Thoracic aorta (tissue), 2 donors: ENCODE data around the gene MRPL36. TPM values are rescaled to one million over a fixed set of nuclear protein-coding genes. Genes with fewer than 3 reads are reported as not detected.

Experiments used
- ATAC-seq: fragments of 150-250 bp; one replicate; pipeline ENCODE4 v1.8.0; 2017; ENCODE audit warnings: low read depth; ENCODE audit not compliant: insufficient number of reproducible peaks, low FRiP score
- DNase-seq: peaks from one replicate; pipeline ENCODE4 v3.0.0-alpha.2; 2020; ENCODE audit warnings: low spot score
- H3K27ac ChIP-seq, 2 donors: fragments of 200-600 bp; sonication (generic); 1 replicate in 1 of 2; 2 replicates in 1 of 2; pipeline ENCODE4 v1.5.1; 2016; ENCODE audit warnings: mild to moderate bottlenecking in 2 of 2, moderate library complexity in 2 of 2
- H3K27me3 ChIP-seq: fragments of 200-600 bp; sonication (generic); replicated peaks from 2 replicates; pipeline ENCODE4 v1.6.0; 2016; ENCODE audit warnings: mild to moderate bottlenecking; ENCODE audit not compliant: insufficient read depth
- H3K36me3 ChIP-seq: fragments of 200-600 bp; sonication (generic); one replicate; pipeline ENCODE4 v1.5.1; 2016
- H3K4me1 ChIP-seq, 2 donors: fragments of 200-600 bp; sonication (generic); 1 replicate in 1 of 2; 2 replicates in 1 of 2; pipeline versions ENCODE4 v1.5.1 to v1.6.0; 2016; ENCODE audit warnings: low read depth in 2 of 2, mild to moderate bottlenecking in 1 of 2; ENCODE audit not compliant: control insufficient read depth in 1 of 2
- H3K4me3 ChIP-seq: fragments of 200-600 bp; sonication (generic); 2 replicates; pipeline ENCODE4 v1.5.1; 2016; ENCODE audit warnings: mild to moderate bottlenecking
- H3K9me3 ChIP-seq: fragments of 200-600 bp; sonication (generic); 2 replicates; pipeline ENCODE4 v1.5.1; 2016
- CTCF ChIP-seq: fragments of 200-600 bp; sonication (generic); IDR thresholded peaks from one replicate; pipeline ENCODE4 v1.5.1; 2019; ENCODE audit warnings: antibody characterized with exemption
- total RNA-seq, 2 donors: library from RNA; depleted of rRNA; stranded (reverse); fragments of >200 nt; gene quantifications; one replicate each; pipeline versions ENCODE4 v1.1.0 to v1.2.3, GENCODE V29; 2016

The MRPL36 gene
- total RNA-seq, 2 donors from 2014 or later = 26.2 to 26.9 TPM

- DNase-seq = no peak
- Histone ChIP-seq H3K27ac (no peak overlapping the region), H3K36me3 (peaks cover 48% of the 10 kb centered on the region)
Observed at GRCh38 chr5:1808439-1808838, 8.8 kb upstream of the MRPL36 start.

GRCh38 chr5:1807451-1808185 lies 8.0 kb upstream of the MRPL36 start:
- H3K27me3 ChIP-seq = no peaks in the 10 kb centered on the region
- no peak for DNase-seq
- peaks cover 48% of the 10 kb centered on the region for H3K36me3 ChIP-seq
- no peak for ATAC-seq
- no peak for TF ChIP-seq CTCF
- H3K4me3 ChIP-seq = no peak overlapping the region
- H3K27ac ChIP-seq = no peak overlapping the region
- no peaks in the 10 kb centered on the region for H3K4me1 ChIP-seq
- H3K9me3 ChIP-seq = no peaks in the 10 kb centered on the region

More at GRCh38 chr5:1808439-1808838, 8.8 kb upstream of the MRPL36 start:
- Histone ChIP-seq H3K4me1 (no peaks in the 10 kb centered on the region), H3K27me3 (no peaks in the 10 kb centered on the region), H3K4me3 (no peak overlapping the region), H3K9me3 (no peaks in the 10 kb centered on the region)
- TF ChIP-seq CTCF = no peak
- ATAC-seq = no peak

GRCh38 chr5:1806974-1807373 lies 7.3 kb upstream of the MRPL36 start:
- H3K36me3 ChIP-seq = peaks cover 46% of the 10 kb centered on the region
- no peaks in the 10 kb centered on the region for H3K9me3 ChIP-seq
- peaks cover 2% of the 10 kb centered on the region in 2 donors for H3K4me1 ChIP-seq
- H3K27ac ChIP-seq = no peak overlapping the region
- H3K27me3 ChIP-seq = no peaks in the 10 kb centered on the region
- no peak for ATAC-seq
- DNase-seq = no peak
- no peak for TF ChIP-seq CTCF
- H3K4me3 ChIP-seq = no peak overlapping the region

GRCh38 chr5:1806199-1806598 lies 6.6 kb upstream of the MRPL36 start:
- ATAC-seq (no peak), DNase-seq (no peak)
- Histone ChIP-seq H3K27ac (no peak overlapping the region), H3K36me3 (peaks cover 43% of the 10 kb centered on the region), H3K9me3 (no peaks in the 10 kb centered on the region), H3K4me3 (no peak overlapping the region), H3K4me1 (peaks cover 4 to 6% of the 10 kb centered on the region in 2 donors), H3K27me3 (no peaks in the 10 kb centered on the region)
- no peak for TF ChIP-seq CTCF

- no peak for DNase-seq
- Histone ChIP-seq H3K27me3 (no peaks in the 10 kb centered on the region), H3K27ac (no peak overlapping the region), H3K36me3 (peaks cover 43% of the 10 kb centered on the region), H3K4me1 (peaks cover 4 to 6% of the 10 kb centered on the region in 2 donors), H3K4me3 (no peak overlapping the region), H3K9me3 (no peaks in the 10 kb centered on the region)
- no peak for ATAC-seq
- no peak for TF ChIP-seq CTCF
Observed at GRCh38 chr5:1805736-1806135, 6.1 kb upstream of the MRPL36 start.
